Lower leg skin (tissue), 3 donors: Measurements from ENCODE around the gene SLC27A4.

Experiments
- POLR2A ChIP-seq, 2 donors: fragments of 450-650 bp; IDR thresholded peaks; one replicate each; pipeline ENCODE4 v1.6.1; 2016 to 2017; ENCODE audit warnings: antibody characterized with exemption in 2 of 2, mild to moderate bottlenecking in 1 of 2, moderate library complexity in 1 of 2
- TF ChIP-seq, protein P1 (sequence below), 3 donors: fragments of 450-650 bp; IDR thresholded peaks; one replicate each; pipeline ENCODE4 v1.5.1; 2016; ENCODE audit warnings: antibody characterized with exemption in 3 of 3, mild to moderate bottlenecking in 3 of 3, moderate library complexity in 2 of 3

DNA sequence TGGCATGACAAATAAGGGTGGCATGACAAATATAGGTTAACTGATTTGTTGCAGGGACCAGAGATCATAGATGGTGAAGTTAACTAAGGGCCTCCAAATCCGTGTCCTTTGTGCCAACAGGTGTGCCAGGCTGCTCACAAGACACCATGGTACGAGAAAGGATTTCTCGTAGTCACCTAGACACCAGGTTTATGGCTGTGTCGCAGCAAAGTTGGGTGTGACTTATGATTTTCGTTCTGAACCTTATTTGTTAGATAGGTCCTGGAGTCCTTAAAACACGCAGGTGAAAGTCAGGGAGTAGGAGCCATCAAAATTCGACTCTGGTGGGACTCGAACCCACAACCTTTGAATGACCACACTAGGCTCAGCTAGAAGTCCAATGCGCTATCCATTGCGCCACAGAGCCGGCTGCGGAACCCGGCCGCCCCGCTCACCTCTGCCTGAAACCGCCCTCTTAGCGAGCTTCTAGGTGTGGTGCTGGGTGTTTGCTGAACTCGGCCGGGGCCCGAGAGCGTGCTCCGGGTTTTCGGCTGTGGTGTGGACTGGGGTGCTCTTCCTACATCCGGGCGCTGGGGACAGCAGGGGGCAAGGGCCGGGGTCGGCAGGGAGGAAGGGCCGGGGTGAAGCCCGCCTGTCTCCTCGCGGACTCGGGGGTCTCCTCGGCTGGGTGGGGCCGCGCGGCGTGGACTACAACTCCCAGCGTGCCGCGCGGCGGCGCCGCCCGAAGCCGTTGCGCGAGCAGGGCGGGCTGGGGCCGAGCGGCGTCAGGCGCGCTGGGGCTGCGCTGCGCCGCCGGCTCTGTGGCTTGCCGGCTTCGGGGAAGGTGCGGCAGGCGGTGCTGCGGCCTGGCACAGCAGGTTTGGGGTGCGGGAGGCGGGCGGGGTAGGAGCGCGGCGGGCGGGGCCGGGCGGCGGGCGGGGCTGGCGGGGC lies at the start of gene SLC27A4:
- TF ChIP-seq, protein P1, sequence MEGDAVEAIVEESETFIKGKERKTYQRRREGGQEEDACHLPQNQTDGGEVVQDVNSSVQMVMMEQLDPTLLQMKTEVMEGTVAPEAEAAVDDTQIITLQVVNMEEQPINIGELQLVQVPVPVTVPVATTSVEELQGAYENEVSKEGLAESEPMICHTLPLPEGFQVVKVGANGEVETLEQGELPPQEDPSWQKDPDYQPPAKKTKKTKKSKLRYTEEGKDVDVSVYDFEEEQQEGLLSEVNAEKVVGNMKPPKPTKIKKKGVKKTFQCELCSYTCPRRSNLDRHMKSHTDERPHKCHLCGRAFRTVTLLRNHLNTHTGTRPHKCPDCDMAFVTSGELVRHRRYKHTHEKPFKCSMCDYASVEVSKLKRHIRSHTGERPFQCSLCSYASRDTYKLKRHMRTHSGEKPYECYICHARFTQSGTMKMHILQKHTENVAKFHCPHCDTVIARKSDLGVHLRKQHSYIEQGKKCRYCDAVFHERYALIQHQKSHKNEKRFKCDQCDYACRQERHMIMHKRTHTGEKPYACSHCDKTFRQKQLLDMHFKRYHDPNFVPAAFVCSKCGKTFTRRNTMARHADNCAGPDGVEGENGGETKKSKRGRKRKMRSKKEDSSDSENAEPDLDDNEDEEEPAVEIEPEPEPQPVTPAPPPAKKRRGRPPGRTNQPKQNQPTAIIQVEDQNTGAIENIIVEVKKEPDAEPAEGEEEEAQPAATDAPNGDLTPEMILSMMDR (IDR thresholded peaks at IDR 0.05), result no peak
- TF ChIP-seq POLR2A (IDR thresholded peaks at IDR 0.05), result no peak
